ENCODE data around the gene BICD2. TPM values are rescaled to one million over a fixed set of nuclear protein-coding genes. Genes with fewer than 3 reads are reported as not detected.

The BICD2 gene
- total and polyA plus RNA-seq, 2 of the 13 experiments (the other 11 are each of a cell fraction or from before 2014, with no cell fraction given) = 5.1 to 17.4 TPM

- POLR2A ChIA-PET = no interaction called here
- Histone ChIP-seq H3K4me3 (replicated peaks in 1 of 3; ENCODE audit: insufficient read depth in 1 of 3, low read depth in 2 of 3, low read length in 3 of 3) (no peak overlapping the region), H3K9ac (ENCODE audit: insufficient read depth, low read depth, low read length) (no peak overlapping the region), H3K9me3 (ENCODE audit: low read length) (no peaks in the 10 kb centered on the region), H3K36me3 (replicated peaks in 1 of 2; ENCODE audit: control insufficient read depth in 1 of 2, insufficient read depth in 2 of 2, low read length in 2 of 2) (no peaks in the 10 kb centered on the region), H3K4me1 (ENCODE audit: insufficient read depth, low read length) (no peaks in the 10 kb centered on the region), H3K79me2 (ENCODE audit: insufficient read depth, low read length) (no peaks in the 10 kb centered on the region), H2AFZ (ENCODE audit: low read length) (no peak overlapping the region), H3K27me3 (ENCODE audit: control insufficient read depth in 1 of 2, insufficient read depth in 2 of 2, low read length in 2 of 2) (0 out of 5 replicates have a peak, but pooled peaks cover 0 to 5% of the 10 kb centered on the region in 2 experiments), H3K4me2 (ENCODE audit: low read depth, low read length) (no peak overlapping the region), H4K20me1 (ENCODE audit: insufficient read depth, low read length) (no peaks in the 10 kb centered on the region), H3K27ac (ENCODE audit: extremely low read length, insufficient read depth, low read length) (no peak overlapping the region)
- FAIRE-seq (no peak), ATAC-seq (no peak), DNase-seq (ENCODE audit: low spot score) (no peak)
- 39% methylated on average over 2 of the region's 2 CpGs for WGBS (ENCODE audit: low lambda C conversion rate)
- in situ Hi-C loops (cut with HindIII; ENCODE audit: extremely low pct_ligation_motif_present, low pct_unique_long_range_greater_than_20kb) (no loop called here), intact Hi-C loops (cut with micrococcal nuclease; ENCODE audit: unreplicated experiment) (no loop called here)
- TF ChIP-seq PRDM10 (CRISPR knock-in tag; IDR thresholded peaks at IDR 0.05; ENCODE audit: low read depth) (no peak), ZNF503 (CRISPR knock-in tag; IDR thresholded peaks at IDR 0.05) (no peak), NFYC (CRISPR knock-in tag; IDR thresholded peaks at IDR 0.05) (no peak)
- CTCF ChIA-PET (ENCODE audit: low intra/inter-chr PET ratio, low total read pairs) = no interaction called here
- BruUV-seq (replicated peaks) = no TSS peak
Measured at GRCh38 chr9:92781899-92782298, 17.3 kb upstream of the BICD2 start.

All from HepG2 (cell line).